LNCAP (cell line): Measurements from ENCODE around the gene TCL1A.

Source experiments
- TF ChIP-seq, protein P1 (sequence below): fragments of 450-650 bp; IDR thresholded peaks from 2 replicates; pipeline ENCODE4 v1.5.1; 2017; ENCODE audit warnings: mild to moderate bottlenecking

Gene TCL1A

GRCh38 chr14:95722525-95723190 is 8.7 kb upstream of the TCL1A start:
- TF ChIP-seq, protein P1, sequence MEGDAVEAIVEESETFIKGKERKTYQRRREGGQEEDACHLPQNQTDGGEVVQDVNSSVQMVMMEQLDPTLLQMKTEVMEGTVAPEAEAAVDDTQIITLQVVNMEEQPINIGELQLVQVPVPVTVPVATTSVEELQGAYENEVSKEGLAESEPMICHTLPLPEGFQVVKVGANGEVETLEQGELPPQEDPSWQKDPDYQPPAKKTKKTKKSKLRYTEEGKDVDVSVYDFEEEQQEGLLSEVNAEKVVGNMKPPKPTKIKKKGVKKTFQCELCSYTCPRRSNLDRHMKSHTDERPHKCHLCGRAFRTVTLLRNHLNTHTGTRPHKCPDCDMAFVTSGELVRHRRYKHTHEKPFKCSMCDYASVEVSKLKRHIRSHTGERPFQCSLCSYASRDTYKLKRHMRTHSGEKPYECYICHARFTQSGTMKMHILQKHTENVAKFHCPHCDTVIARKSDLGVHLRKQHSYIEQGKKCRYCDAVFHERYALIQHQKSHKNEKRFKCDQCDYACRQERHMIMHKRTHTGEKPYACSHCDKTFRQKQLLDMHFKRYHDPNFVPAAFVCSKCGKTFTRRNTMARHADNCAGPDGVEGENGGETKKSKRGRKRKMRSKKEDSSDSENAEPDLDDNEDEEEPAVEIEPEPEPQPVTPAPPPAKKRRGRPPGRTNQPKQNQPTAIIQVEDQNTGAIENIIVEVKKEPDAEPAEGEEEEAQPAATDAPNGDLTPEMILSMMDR: no peak

DNA sequence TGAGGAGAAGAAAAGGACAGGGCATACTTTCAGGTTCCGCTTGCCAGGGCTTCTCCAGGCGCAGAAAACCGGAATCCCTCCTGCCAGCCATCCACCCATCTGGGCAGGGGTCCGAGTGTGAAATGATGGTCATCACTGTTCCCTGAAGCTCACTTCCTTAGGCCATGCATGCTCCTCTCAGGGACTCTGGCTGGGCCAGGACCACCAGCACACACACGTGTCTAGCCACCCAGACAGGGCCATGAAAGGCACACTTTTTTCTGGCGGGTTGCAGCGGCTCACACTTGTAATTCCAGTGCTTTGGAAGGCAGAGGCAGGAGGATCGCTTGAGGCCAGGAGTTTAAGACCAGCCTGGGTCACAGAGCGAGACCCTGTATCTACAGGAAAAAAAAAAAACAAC is 1.5 kb downstream of the TCL1A start:
- TF ChIP-seq, protein P1: no peak

DNA sequence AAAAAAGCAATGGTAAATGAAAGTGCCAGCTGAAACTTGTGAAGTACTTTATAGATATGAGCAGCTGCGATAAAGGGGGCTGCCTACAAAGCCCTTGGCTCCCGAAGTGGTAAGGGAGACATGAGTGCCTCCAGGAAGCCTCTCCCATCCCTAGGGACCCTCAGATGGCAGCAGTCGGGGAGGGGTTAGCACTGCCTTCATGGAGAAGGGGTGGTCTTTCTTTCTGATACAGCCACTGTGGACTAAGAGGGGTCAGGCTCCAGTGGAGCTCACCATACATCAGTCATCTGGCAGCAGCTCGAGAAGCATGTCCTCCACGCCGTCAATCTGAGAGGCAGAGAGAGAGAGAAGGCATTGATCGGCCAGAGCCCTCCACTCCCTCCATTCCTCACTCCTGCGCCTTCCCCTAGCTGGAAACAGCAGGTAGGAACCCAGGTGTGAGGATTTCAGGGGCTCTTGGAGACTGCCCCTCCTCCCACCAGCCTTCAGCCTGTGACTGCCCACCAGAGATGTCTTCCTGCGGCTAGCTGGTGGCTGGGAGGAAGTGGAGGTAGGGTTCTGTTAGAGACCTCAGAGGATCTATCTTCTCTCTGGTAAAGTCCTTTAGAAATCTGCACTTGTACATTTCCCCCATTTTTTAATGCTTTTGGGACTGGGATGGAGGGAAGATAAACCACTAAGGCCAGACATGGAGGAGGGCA is 2.3 kb downstream of the TCL1A start:
- TF ChIP-seq, protein P1: no peak

- TF ChIP-seq, protein P1: no peak
Measured at GRCh38 chr14:95710106-95710505, 3.8 kb downstream of the TCL1A start.

GRCh38 chr14:95707327-95707726 is 6.6 kb downstream of the TCL1A start:
- TF ChIP-seq, protein P1: no peak

DNA sequence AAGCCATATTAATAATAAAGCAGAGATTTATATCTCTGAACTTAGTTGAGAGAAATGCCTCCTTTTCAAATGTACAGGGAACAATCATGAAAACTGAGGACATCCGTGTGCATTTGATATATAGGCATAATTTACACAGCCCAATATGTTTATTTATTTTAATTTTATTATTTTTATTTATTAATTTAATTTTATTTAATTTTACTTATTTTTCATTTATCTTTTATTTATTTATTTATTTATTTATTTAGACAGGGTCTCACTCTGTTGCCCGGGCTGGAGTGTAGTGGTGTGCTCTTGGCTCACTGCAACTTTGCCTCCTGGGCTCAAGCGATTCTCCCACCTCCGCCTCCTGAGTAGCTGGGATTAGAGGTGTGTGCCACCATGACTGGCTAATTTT is 8.4 kb downstream of the TCL1A start:
- TF ChIP-seq, protein P1: no peak

- TF ChIP-seq, protein P1: no peak
Measured at GRCh38 chr14:95703805-95704204, 10.1 kb downstream of the TCL1A start.
